HG02588 (cell line): ENCODE data around the gene TMCC1.
"Not testable (repeated sequence)": the region's sequence is repeated elsewhere in the genome, so short reads cannot be mapped to it uniquely, and the experiment has no call there.

Source experiments
- ATAC-seq: cut with Tn5 transposase; IDR thresholded peaks from one replicate; pipeline ENCODE4 v1.9.1; 2021; ENCODE audit warnings: mild to moderate bottlenecking, moderate library complexity; ENCODE audit not compliant: unreplicated experiment

Gene TMCC1

GRCh38 chr3:129893581-129894070, at the start of gene TMCC1:
Gene TMCC1 (minus strand): TSS chr3:129893711.
- peak; percentile 87 for ATAC-seq

GRCh38 chr3:129943020-129943419, 49.5 kb upstream of the TMCC1 start:
- ATAC-seq: no peak

- ATAC-seq: no peak
Measured at GRCh38 chr3:129942296-129942695, 48.8 kb upstream of the TMCC1 start.

- no peak for ATAC-seq
Measured at GRCh38 chr3:129940086-129940485, 46.6 kb upstream of the TMCC1 start.

- no peak for ATAC-seq
Measured at GRCh38 chr3:129938140-129938930, 44.8 kb upstream of the TMCC1 start.

GRCh38 chr3:129937717-129938116, 44.2 kb upstream of the TMCC1 start:
- no peak for ATAC-seq

- ATAC-seq: no peak
Measured at GRCh38 chr3:129936757-129937156, 43.2 kb upstream of the TMCC1 start.

- ATAC-seq: no peak
Measured at GRCh38 chr3:129934234-129935123, 41.0 kb upstream of the TMCC1 start.

- ATAC-seq: no peak
Measured at GRCh38 chr3:129933471-129933870, 40.0 kb upstream of the TMCC1 start.

- ATAC-seq: no peak
Measured at GRCh38 chr3:129929383-129929782, 35.9 kb upstream of the TMCC1 start.

- no peak for ATAC-seq
Measured at GRCh38 chr3:129927072-129927471, 33.6 kb upstream of the TMCC1 start.

GRCh38 chr3:129919806-129920205, 26.3 kb upstream of the TMCC1 start:
- ATAC-seq: no peak

GRCh38 chr3:129919357-129919756, 25.8 kb upstream of the TMCC1 start:
- ATAC-seq: no peak

GRCh38 chr3:129918461-129918860, 24.9 kb upstream of the TMCC1 start:
- ATAC-seq: no peak

- ATAC-seq: no peak
Measured at GRCh38 chr3:129917423-129918007, 24.0 kb upstream of the TMCC1 start.

GRCh38 chr3:129913618-129914017, 20.1 kb upstream of the TMCC1 start:
- no peak for ATAC-seq

- ATAC-seq: no peak
Measured at GRCh38 chr3:129911261-129911861, 17.9 kb upstream of the TMCC1 start.

- not testable (repeated sequence) for ATAC-seq
Measured at GRCh38 chr3:129909235-129909634, 15.7 kb upstream of the TMCC1 start.

- no peak for ATAC-seq
Measured at GRCh38 chr3:129908417-129908816, 14.9 kb upstream of the TMCC1 start.

- ATAC-seq: not testable (repeated sequence)
Measured at GRCh38 chr3:129901272-129901671, 7.8 kb upstream of the TMCC1 start.

GRCh38 chr3:129897026-129897425, 3.5 kb upstream of the TMCC1 start:
- no peak for ATAC-seq
